HG03039 (cell line): ENCODE results near the gene DPYSL4.

Source experiments
- ATAC-seq: cut with Tn5 transposase; IDR thresholded peaks from one replicate; pipeline ENCODE4 v1.9.1; 2021; ENCODE audit warnings: mild to moderate bottlenecking, moderate library complexity; ENCODE audit not compliant: unreplicated experiment

DPYSL4 gene

GRCh38 chr10:132162590-132163277 lies 24.0 kb upstream of the DPYSL4 start:
- no peak for ATAC-seq

GRCh38 chr10:132163278-132163765 lies 23.4 kb upstream of the DPYSL4 start:
- no peak for ATAC-seq

GRCh38 chr10:132163826-132164515 lies 22.8 kb upstream of the DPYSL4 start:
- no peak for ATAC-seq

GRCh38 chr10:132164761-132165278 lies 21.9 kb upstream of the DPYSL4 start:
- ATAC-seq = no peak

- no peak for ATAC-seq
These were observed 21.2 kb upstream of the DPYSL4 start for GRCh38 chr10:132165416-132165980.

- ATAC-seq = no peak
These were observed 20.4 kb upstream of the DPYSL4 start for GRCh38 chr10:132166216-132166950.

GRCh38 chr10:132167041-132167674 lies 19.6 kb upstream of the DPYSL4 start:
- ATAC-seq = no peak

- ATAC-seq = no peak
These were observed 18.8 kb upstream of the DPYSL4 start for GRCh38 chr10:132167976-132168375.

- no peak for ATAC-seq
These were observed 18.1 kb upstream of the DPYSL4 start for GRCh38 chr10:132168571-132169030.

- no peak for ATAC-seq
These were observed 17.6 kb upstream of the DPYSL4 start for GRCh38 chr10:132169031-132169765.

- no peak for ATAC-seq
These were observed 16.8 kb upstream of the DPYSL4 start for GRCh38 chr10:132169766-132170560.

GRCh38 chr10:132170561-132171361 lies 16.0 kb upstream of the DPYSL4 start:
- ATAC-seq = no peak

GRCh38 chr10:132172091-132173066 lies 14.4 kb upstream of the DPYSL4 start:
- ATAC-seq = no peak

GRCh38 chr10:132173185-132173584 lies 13.6 kb upstream of the DPYSL4 start:
- ATAC-seq = no peak

GRCh38 chr10:132174237-132174636 lies 12.5 kb upstream of the DPYSL4 start:
- no peak for ATAC-seq

- no peak for ATAC-seq
These were observed 11.3 kb upstream of the DPYSL4 start for GRCh38 chr10:132175408-132175807.
